Measurements from ENCODE around the gene CD101. TPM values are rescaled to one million over a fixed set of nuclear protein-coding genes. Genes with fewer than 3 reads are reported as not detected.

The CD101 gene
- polyA plus RNA-seq, 3 donors: 27.2 to 101 (median 54.7) TPM

GRCh38 chr1:117077267-117077666, 75.7 kb downstream of the CD101 start:
- Mint-ChIP-seq H3K9me3 (no peaks in the 10 kb centered on the region), H3K4me1 (peaks cover 4% of the 10 kb centered on the region), H3K27me3 (ENCODE audit: low read depth in 3 of 3) (no peaks in the 10 kb centered on the region), H3K4me3 (no peak overlapping the region), H3K36me3 (peaks cover 75 to 96% of the 10 kb centered on the region in 2 donors), H3K27ac (peak overlapping the region in 3 of 7 donors; percentile 0 to 75 (median 44))
- Histone ChIP-seq H3K27me3 (ENCODE audit: control insufficient read depth in 2 of 2, insufficient read depth in 2 of 2, low read length in 2 of 2) (no peaks in the 10 kb centered on the region), H3K27ac (ENCODE audit: low read depth in 1 of 2, low read length in 2 of 2) (peak overlapping the region in 1 of 2 donors; percentile 21), H3K9ac (ENCODE audit: insufficient read depth, low read length, poor library complexity, severe bottlenecking) (no peak overlapping the region), H4K20me1 (ENCODE audit: insufficient read depth, low read length) (no peaks in the 10 kb centered on the region), H3K4me3 (replicated peaks in 1 of 3; ENCODE audit: low read depth in 2 of 3, low read length in 3 of 3) (no peak overlapping the region), H3K4me1 (ENCODE audit: control insufficient read depth in 1 of 2, insufficient read depth in 2 of 2, low read length in 2 of 2) (no peaks in the 10 kb centered on the region), H3K79me2 (ENCODE audit: insufficient read depth, low read length) (no peaks in the 10 kb centered on the region), H2AFZ (ENCODE audit: insufficient read depth, low read depth, low read length, poor library complexity, severe bottlenecking) (no peak overlapping the region), H3K36me3 (replicated peaks in 1 of 2; ENCODE audit: control insufficient read depth in 1 of 2, insufficient read depth in 2 of 2, low read length in 2 of 2) (peaks cover 78 to 97% of the 10 kb centered on the region in 2 donors), H3K9me3 (replicated peaks in 1 of 2; ENCODE audit: control insufficient read depth in 1 of 2, insufficient read depth in 1 of 2, low read length in 2 of 2) (no peaks in the 10 kb centered on the region), H3K4me2 (replicated peaks; ENCODE audit: extremely low read depth, low read length, poor library complexity, severe bottlenecking) (no peak overlapping the region)
- WGBS (ENCODE audit: insufficient coverage): 0% methylated on average over 1 of the region's 3 CpGs
- TF ChIP-seq, protein P1, sequence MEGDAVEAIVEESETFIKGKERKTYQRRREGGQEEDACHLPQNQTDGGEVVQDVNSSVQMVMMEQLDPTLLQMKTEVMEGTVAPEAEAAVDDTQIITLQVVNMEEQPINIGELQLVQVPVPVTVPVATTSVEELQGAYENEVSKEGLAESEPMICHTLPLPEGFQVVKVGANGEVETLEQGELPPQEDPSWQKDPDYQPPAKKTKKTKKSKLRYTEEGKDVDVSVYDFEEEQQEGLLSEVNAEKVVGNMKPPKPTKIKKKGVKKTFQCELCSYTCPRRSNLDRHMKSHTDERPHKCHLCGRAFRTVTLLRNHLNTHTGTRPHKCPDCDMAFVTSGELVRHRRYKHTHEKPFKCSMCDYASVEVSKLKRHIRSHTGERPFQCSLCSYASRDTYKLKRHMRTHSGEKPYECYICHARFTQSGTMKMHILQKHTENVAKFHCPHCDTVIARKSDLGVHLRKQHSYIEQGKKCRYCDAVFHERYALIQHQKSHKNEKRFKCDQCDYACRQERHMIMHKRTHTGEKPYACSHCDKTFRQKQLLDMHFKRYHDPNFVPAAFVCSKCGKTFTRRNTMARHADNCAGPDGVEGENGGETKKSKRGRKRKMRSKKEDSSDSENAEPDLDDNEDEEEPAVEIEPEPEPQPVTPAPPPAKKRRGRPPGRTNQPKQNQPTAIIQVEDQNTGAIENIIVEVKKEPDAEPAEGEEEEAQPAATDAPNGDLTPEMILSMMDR (IDR thresholded peaks at IDR 0.05): no peak
- intact Hi-C loops (cut with micrococcal nuclease): no loop called here
- peak; percentile 7 to 59 (median 10) for DNase-seq

DNA sequence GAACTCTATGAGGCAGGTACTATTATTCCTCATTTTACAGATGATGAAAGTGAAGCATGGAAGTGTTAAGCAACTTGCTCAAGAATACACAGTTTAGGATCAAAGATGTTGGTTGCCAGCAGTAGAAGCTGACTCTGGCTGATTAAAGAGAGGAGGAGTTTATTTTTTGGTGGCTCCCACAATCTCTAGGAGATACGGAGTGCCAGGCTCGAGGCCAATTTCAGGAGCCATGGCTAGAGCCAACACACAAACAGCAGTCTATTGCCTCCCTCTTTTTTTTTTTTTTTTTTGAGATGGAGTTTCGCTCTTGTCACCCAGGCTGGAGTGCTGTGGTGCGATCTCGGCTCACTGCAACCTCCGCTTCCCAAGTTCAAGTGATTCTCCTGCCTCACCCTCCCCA, 78.2 kb downstream of the CD101 start:
- Histone ChIP-seq H3K4me2 (replicated peaks; ENCODE audit: extremely low read depth, low read length, poor library complexity, severe bottlenecking) (no peak overlapping the region), H3K4me1 (ENCODE audit: control insufficient read depth in 1 of 2, insufficient read depth in 2 of 2, low read length in 2 of 2) (no peaks in the 10 kb centered on the region), H3K79me2 (ENCODE audit: insufficient read depth, low read length) (no peaks in the 10 kb centered on the region), H3K27ac (ENCODE audit: low read depth in 1 of 2, low read length in 2 of 2) (no peak overlapping the region), H4K20me1 (ENCODE audit: insufficient read depth, low read length) (no peaks in the 10 kb centered on the region), H3K4me3 (replicated peaks in 1 of 3; ENCODE audit: low read depth in 2 of 3, low read length in 3 of 3) (no peak overlapping the region), H3K27me3 (ENCODE audit: control insufficient read depth in 2 of 2, insufficient read depth in 2 of 2, low read length in 2 of 2) (no peaks in the 10 kb centered on the region), H3K9me3 (replicated peaks in 1 of 2; ENCODE audit: control insufficient read depth in 1 of 2, insufficient read depth in 1 of 2, low read length in 2 of 2) (no peaks in the 10 kb centered on the region), H3K36me3 (replicated peaks in 1 of 2; ENCODE audit: control insufficient read depth in 1 of 2, insufficient read depth in 2 of 2, low read length in 2 of 2) (peaks cover 86 to 99% of the 10 kb centered on the region in 2 donors), H3K9ac (ENCODE audit: insufficient read depth, low read length, poor library complexity, severe bottlenecking) (no peak overlapping the region), H2AFZ (ENCODE audit: insufficient read depth, low read depth, low read length, poor library complexity, severe bottlenecking) (no peak overlapping the region)
- TF ChIP-seq, protein P1 (IDR thresholded peaks at IDR 0.05): no peak
- Mint-ChIP-seq H3K27me3 (ENCODE audit: low read depth in 3 of 3) (no peaks in the 10 kb centered on the region), H3K36me3 (peaks cover 79 to 98% of the 10 kb centered on the region in 2 donors), H3K9me3 (no peaks in the 10 kb centered on the region), H3K4me1 (peaks cover 4% of the 10 kb centered on the region), H3K27ac (peak overlapping the region in 2 of 7 donors; percentile 27 to 58), H3K4me3 (no peak overlapping the region)
- no CpG with 5 or more reads among the region's 6 CpGs for whole genome bisulfite sequencing (ENCODE audit: insufficient coverage)
- DNase-seq: no peak
- intact Hi-C loops (cut with micrococcal nuclease): no loop called here

All from CD14-positive monocyte (primary cell).